ENCODE results near the gene LVRN.

DNA sequence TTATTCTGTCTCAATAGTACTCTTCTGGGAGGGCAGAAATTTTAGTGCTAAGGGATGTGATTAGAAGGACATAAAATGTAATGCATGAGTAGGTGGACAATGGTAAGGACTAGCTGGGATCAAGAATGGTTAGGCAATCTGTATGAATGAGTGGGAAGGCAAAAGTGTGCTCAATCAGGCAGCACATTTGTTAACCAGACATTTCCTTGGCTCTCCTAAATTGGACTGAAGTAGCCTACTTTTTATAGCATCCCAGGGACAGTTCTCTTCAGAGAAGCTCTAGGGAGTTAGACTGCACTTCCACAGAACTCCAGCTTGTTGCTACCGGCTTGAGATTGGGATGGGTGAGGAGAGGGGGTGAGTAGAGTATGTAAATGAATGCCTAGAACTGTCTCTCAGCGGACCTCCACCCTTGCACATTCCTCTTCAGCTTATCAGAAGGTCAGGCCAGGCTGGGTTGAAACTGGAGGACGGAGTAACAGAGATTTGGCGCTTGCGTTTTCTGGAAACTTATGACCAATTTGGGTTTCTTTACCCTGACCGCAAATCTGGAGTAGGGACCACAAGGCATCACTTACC is 51.0 kb downstream of the LVRN start:
- TF ChIP-seq NFYB (CRISPR knock-in tag; IDR thresholded peaks at IDR 0.05) (no peak), JUND (CRISPR knock-in tag; IDR thresholded peaks at IDR 0.05) (no peak), NR2C2 (CRISPR knock-in tag; IDR thresholded peaks at IDR 0.05; ENCODE audit: borderline replicate concordance) (no peak), PHB2 (IDR thresholded peaks at IDR 0.05; ENCODE audit: partially characterized antibody) (no peak), ASH2L (IDR thresholded peaks at IDR 0.05; ENCODE audit: insufficient read length, low read depth, low read length) (no peak), JUNB (CRISPR knock-in tag; IDR thresholded peaks at IDR 0.05; ENCODE audit: borderline replicate concordance) (no peak), KAT7 (CRISPR knock-in tag; IDR thresholded peaks at IDR 0.05; ENCODE audit: borderline replicate concordance) (no peak), TGIF2 (CRISPR knock-in tag; IDR thresholded peaks at IDR 0.05) (no peak)
- TF ChIP-seq, protein P1, sequence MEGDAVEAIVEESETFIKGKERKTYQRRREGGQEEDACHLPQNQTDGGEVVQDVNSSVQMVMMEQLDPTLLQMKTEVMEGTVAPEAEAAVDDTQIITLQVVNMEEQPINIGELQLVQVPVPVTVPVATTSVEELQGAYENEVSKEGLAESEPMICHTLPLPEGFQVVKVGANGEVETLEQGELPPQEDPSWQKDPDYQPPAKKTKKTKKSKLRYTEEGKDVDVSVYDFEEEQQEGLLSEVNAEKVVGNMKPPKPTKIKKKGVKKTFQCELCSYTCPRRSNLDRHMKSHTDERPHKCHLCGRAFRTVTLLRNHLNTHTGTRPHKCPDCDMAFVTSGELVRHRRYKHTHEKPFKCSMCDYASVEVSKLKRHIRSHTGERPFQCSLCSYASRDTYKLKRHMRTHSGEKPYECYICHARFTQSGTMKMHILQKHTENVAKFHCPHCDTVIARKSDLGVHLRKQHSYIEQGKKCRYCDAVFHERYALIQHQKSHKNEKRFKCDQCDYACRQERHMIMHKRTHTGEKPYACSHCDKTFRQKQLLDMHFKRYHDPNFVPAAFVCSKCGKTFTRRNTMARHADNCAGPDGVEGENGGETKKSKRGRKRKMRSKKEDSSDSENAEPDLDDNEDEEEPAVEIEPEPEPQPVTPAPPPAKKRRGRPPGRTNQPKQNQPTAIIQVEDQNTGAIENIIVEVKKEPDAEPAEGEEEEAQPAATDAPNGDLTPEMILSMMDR (CRISPR knock-in tag; IDR thresholded peaks at IDR 0.05): no peak
